DMS79 treated with DMSO at 0.1 percent for 48 hours (cell line): ENCODE data around the gene COL7A1.

Experiments used
- DNase-seq: peaks from one replicate; lab custom pipeline; 2025; lab: John Stamatoyannopoulos, UW

COL7A1 gene

DNA sequence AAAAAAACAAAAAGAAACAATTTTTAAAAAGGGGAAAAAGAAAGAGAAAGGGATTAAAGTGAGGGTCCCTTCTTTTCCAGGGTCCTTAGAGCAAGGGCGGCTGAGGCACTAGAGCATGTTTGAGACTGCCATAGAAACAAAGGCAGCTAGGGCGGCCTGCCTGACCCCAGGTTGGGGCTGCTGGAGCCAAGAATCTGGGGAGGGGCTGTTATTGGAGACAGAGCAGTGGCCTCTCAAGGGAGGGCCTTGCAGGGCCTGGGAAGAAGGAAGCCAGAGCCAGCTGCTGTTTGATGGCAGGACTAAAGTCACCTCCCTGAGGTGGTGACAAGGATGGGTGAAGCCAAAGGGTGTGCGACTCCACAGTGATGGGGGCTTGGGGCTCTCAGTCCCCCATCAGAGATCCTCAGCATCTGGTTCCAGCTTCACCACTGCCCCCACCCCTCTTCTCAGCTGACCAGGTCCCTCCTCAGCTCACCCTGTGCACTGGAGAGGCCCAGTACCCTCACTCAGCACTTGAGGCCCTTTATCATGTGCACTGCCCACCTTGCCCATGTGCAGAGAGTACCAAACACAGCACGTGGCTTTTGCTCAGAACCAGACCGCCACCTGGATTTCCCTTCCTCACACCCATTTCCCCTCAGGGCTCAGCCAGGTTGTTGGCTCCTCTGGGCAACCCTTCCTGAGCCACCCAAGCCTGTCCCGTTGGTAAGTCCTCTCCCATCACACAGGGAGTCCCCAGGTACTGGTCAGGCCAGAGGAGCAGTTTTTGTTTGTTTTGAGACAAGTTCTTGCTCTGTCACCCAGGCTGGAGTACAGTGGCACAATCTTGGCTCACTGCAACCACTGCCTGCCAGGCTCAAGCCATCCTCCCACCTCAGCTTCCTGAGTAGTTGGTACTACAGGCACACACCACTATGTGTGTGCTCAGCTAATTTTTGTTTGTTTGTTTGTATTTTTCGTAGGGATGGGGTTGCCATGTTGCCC is 24.7 kb upstream of the COL7A1 start:
- no peak for DNase-seq

DNA sequence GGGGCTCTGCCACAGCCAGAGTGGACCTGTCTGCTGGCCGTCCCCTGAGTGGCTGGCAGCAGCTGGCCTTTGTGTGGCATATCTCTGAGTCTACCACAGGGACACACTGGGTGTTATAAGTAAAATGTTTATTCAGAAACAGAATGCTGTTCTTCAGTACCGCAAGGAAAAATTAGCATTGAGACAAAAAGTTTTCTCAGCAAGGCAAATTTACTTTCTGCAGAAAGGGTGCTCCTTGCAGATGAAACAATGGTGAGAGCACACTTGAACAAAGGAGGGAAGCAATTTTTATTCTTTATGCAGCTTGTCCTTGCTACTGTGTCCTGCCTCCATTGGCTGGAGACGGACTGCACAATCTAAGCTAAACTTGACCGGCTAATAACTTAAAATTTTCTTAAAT is 22.4 kb upstream of the COL7A1 start:
- no peak for DNase-seq

DNA sequence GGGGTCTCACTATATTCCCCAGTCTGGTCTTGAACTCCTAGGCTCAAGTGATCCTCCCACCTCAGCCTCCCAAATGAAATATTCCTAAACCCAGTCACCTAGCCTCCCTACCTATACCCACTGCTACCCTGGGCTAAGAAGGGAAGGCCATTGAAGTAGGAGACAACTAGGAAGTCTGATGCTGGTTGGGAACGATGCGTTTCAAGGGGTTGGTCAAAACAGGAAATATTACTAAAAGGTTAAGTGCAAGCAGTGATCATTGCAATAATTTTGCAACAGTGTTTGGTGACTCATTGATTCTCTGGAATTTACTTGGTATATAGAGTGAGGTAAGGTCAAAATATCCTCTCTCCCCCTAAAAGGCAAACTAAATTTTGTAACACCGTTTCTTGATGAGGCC is 18.9 kb upstream of the COL7A1 start:
- DNase-seq: no peak

DNA sequence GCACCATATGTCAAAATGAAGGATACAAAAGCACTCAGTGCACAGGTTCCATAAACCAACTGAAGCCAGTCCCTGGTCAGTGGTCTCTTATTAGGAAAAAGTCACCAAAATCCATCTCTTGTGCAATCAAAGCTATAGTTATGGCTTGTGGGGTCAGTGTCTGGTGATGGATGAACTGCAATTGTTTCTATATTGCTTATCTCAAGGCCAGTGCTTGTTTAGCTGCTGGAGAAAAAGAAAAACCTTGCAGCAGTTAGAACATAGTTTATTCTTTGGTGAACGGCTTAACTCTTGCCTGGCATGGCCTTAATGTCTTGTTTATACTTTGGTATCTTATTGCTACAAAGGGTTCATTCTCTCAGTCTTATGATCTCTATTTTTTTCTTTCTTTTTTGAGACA is 17.2 kb upstream of the COL7A1 start:
- no peak for DNase-seq

DNA sequence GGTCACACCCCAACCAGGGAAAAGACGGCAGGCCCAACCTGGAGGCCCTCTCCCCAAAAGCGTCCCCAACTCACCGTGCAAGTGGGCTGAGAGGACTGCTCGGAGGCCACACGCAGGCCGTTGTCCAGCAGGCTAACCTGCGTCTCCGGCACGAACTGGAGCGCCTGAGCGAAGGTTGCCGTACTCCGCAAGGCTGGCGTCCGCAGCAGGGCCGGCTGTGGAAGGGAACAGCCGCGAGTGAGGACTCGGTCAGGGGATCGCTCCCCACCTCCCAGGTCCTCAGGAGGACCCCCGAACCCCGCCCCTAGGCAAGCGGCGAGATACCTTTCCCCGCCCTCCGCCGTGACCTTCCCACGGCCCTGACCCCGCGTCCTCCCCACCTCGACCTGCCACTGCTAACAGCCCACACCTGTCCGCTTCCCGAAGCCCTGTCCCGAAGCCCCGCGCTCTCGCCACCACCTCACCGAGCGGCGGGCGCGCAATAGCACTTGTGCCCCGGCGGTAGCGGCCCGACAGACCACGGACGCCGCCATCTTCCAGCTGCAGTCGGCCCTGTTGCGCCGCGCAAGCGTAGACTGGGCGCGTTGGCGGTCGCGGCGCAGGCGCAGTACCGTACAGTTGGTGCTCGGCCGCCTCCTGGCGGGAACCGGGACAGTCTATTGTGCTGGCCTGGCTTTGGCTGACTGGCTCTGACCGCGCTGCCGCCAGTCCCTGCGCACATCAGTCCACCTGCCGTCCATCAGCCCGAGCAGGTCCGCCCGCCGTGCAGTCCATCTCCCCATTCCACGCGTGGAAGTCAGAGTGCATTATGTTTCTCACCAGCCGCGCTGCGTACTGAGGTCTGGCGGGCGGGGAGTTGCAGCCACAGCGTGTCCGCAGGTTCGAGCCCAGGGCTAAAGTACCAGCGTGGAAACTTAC is 14.2 kb upstream of the COL7A1 start, which contains the start of gene UQCRC1:
UQCRC1 (minus strand) TSS at position 559 of the 918 bp plus-strand sequence; CDS start at position 533, 26 bp downstream.
- DNase-seq: peak; percentile 65

DNA sequence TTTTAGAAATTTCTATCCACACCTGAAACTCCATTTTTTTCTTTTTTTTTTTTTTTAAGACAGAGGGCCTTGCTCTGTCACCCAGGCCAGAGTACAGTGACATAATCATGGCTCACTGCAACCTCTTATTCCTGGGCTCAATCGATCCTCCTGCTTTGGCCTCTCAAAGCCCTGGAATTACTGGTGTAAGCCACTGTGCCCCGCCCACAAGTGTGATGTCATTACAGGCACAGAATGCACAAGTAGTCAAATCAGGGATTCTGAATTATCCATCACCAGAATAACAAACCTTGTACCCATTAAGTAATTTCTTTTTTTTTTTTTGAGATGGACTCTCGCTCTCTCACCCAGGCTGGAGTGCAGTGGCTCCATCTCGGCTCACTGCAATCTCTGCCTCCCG is 12.4 kb upstream of the COL7A1 start:
- no peak for DNase-seq

DNA sequence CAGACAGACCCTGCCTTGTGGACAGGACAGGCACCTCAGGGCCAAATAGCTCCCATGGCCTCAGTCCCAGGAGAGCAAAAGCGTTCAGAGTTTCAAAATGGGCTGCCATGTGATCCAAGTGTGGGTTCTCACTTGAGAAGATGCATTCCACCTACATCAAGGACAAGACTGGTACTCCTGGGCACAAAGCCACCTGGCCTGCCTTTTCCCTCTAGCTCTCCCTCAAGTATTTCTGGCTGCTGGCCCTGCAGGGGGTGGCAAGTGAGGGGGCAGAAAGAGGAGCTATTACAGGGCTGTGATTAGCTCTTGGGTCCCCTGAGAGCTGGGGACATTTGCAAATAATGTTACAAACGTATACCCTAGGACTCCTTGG is 6.5 kb upstream of the COL7A1 start:
- no peak for DNase-seq

DNA sequence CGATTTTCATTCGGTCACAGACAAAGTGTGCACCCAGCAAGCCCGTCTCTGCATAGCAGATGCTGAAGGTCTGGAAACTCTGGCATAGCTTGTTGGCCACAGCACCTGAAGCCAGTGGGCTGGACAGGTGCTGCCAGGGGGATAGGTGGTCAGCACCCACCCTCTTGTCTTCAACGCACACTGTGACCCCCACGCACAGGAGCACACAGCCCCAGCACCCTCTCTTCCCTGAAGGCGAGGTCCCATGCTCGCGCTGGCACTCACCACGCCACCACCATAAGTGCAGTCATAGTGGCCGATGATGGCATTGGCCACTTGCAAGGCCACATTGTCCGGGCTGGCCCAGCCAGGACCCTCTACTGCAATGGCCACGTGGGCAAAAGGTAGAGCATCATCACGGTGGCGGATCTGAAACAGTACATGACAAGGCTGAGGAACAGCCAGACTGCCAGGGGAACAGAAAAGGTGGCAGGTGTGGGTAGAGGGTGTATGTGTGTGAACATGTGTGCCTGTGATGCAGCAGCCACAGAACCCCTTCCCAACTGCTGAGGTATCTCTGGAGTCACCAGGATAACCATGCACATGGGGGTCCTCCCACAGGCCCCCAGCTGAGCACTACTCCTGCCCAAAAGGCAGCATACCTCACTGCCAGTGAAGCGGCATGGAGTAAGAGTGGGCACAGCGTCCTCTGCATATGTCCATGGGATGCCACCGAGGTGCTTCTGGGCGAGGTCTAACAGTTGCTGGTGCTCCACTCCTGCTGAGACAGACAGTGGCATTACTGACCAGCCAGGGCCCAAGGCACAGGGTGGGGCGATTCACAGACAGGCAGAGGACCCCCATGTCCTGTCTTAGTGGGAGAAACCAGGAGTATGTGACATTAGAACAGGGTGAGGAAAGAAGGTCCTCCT is 5.8 kb upstream of the COL7A1 start:
- DNase-seq: no peak

DNA sequence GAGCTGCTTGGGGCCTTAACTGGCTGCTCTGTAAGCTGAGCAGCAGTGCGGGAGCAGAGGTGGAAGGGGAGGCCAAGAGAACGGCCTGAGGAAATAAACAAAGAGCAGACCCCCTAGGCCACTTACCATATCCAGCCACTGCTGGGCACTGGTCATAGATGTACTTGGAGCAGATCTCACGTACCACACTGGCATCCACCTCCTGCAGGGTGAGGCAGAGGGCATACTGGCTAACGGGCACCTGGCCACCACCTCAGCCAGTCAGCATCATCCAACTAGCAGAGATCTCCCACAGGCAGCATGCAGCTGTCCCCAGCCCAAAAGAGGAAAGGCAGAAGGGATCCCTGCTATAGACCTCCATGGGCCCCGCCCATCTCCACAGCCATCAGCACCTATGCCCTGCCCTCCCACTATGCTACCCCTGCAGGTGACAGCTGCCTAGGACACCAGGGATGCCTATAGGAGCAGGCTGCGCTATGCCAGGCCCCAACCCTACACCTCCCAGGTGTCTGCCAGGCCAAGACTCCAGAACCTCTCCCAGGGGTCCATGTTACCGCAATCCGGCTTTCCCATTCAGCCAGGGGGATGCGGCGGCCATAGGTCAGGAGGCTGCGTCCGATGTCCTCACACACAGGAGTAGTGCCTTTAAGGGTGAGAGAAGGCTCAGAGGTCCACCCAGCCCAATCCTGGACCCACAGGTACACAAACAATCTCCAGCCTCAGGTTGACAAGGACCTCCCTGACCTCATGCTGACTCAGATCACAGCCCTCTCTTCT is 4.6 kb upstream of the COL7A1 start:
- DNase-seq: no peak

DNA sequence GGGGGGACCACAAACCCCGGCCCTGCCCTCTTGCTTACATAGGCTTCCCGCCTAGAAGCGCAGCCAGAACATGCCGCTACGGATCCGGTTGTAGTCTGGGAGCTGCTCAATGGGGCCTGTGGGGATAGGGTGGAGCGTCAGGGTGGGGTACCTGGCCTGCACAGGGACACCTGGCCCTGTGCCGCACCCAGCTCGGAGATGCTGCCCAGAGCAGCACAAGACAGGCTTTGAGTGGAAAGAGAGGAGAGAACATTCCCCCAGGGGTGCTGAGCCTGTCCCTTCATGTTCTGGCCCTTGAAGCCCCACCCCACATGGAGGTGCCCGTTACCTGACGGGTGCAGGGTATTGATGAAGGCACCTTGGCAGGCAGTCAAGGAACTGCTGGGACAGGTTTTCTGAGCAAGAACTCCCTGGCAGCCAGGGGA is 4.0 kb upstream of the COL7A1 start:
- DNase-seq: no peak

DNA sequence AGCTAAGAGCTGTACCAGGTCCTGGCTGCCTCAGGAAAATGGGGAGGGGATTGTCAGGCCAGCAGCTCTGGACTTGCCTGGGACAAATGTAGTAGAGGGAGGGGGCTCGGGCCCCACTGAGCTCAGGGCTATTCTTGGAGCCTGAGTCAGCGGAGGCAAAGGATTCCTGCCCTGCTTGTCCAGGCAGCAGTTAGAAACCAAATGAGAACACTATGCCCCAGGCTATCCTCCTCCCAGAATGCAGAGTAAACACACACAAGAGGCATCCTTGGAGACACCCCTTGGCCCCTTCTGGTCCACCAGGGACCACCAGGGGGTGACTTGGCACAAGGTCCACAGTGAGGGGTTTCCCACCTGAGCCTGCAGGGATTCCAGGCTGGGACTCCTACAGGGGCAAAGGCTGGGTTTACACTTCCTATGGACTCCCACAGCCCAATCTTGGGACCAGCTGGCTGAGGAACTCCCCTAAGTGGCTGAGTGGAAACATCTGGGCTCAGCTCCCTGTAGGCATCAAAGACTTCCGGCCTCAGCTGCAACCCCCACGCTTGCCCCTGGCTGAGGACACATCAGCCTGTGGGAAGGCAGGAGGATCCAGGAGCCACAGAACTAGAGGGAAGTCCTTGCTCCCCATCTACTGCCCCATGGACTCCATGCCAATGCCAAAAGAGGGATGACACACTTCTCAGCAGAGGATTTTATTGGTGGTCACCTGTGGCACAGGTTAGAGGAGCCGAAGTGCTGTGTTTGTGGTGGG is 3.4 kb upstream of the COL7A1 start:
- DNase-seq: no peak

DNA sequence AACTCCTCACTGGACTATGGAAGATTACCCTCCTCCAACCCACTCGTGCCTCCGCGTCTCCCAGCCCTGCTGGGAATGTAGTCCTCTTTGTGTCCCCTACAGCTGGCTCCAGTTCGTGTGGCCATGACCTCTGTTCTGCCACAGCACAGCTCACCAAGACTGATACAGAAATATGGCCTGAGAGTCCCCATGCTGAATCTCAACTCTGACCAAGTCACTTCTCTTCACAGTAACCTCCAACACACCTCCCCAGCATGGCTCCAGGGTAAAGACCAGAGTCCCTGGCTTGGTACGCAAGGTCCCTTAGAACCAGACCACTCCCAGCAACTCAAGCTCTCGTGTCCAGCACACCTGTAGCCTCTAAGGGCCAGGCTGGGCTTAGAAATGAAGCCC is 2.3 kb upstream of the COL7A1 start:
- no peak for DNase-seq

DNA sequence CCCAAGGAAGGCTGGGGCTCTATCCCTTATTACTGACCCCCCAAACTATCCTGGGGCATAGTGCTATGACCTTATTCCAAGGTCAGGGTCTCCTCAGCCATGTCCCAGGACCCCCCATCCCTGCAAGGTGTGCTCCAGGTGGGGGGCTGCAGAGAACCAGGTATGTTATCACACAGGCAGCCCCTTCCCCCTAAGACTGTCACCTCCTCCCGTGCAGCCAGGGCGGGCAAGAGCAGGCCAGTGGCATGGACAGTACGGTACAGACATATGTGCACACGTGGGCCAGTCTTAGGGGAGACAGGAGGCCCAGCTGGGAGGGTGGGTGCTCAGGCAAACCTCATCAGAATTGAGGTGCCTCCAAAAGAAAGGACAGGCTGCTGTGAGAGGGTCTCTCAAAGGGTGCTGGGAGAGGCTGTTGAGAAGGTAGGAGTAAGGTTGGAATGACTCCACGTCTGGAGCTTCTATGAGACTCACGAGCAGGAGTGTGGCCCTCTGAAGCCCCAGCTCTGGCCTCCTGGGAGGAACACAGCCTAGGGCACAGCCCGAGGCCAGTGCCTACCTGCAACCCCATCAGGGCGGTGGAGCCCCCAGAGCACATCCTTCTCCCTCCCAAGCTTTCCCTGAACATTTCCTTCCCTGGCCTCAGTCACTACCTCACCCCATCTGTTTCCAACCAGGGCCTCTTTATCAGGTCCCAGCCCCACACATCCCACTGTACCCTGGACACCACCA is 1.7 kb upstream of the COL7A1 start:
- DNase-seq: no peak

DNA sequence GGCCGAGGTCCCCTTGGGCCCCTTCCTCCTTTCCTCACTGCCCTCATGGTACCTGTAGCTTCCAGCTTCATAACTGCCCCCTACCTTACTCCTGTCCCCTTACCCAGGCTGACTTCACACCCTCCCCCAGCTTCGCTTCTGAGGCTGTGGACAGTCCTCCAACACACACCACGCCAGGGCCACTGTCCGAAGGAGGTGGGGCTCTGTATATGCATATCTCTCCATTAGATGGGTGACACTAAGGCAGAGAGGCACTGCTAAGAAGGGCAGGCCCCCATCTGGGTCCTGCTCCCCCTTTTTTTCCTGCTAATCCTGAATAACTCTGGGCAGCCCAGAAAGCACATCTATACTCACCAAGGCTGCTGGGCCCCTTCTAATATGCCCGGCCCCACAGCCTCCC is 1.0 kb upstream of the COL7A1 start:
- no peak for DNase-seq

DNA sequence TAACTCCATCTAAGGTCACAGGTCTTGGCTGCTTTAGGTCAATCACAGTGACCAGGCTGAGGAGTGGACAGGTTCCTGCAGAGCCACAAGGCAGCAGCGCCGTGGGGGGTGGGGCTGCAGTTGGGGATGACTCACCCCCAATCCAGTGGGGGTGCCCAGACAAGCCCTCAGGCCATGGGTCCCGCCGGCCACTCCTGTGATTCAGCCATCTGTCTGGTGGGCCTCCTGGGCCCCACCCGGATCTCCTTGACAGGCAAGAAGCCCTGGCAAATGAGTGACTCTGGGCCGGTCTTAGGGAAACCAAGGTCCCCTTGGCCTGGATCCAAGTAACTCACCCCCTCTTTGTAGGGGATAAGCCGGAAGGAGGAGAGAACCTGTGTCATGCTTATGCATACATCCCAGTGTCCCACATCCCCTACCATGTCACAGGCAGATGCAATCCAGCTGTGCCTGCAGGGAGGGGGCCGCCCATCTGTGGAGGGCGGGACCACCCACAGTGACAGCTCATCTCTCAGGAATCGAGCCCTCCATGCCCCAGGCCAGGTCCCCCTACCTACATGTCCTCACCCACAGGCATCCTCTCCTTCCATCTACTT is 495 bp upstream of the COL7A1 start:
- no peak for DNase-seq

DNA sequence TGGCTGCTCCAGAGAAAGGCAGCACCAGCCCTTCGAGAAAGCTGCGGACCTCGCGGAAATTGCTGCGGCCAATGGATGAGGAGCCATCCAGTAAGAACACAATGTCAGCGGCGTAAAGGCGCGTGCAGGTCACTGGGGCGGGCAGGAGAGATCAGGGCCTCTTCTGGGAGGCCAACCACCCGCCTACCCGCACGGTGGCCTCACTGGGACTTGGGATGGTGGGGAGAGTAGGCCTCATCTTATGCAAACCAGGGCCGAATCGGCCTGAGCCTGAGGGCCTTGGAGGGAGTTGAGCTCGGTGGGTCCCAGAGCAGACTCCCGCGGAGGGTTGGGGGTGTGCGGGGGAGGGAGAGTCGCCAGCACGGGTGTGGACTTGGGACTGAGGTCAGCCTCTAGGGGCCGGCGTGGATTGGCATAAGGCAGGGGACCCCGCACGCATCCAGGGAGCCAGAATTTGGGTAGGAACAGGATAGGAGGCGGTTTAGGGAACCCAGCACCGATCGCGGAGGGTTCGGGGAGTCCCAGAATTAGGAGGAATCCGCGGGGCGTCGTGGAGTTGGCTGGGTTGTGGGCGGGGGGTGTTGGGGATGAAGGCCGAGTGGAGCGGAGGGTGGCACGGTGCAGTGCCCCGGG is 596 bp downstream of the COL7A1 start:
- no peak for DNase-seq

DNA sequence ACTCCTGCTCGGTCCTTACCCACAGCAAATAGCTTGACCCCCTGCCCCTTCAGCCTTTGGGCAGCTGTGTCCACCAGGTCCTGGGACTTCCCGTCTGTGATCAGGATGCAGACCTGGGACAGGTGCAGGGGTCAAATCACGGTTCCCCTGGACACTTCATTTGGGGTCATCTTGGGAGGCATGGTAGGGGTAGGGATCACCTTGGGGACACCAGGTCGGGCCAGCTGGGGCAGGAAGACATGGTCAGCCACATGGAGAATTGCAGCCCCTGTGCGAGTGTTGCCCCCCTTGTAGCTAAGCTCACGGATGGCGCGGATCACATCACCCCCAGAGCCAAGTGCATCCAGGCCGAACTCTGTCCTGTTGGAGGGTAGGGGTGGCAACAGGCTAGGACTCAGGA is 1.8 kb downstream of the COL7A1 start:
- no peak for DNase-seq

DNA sequence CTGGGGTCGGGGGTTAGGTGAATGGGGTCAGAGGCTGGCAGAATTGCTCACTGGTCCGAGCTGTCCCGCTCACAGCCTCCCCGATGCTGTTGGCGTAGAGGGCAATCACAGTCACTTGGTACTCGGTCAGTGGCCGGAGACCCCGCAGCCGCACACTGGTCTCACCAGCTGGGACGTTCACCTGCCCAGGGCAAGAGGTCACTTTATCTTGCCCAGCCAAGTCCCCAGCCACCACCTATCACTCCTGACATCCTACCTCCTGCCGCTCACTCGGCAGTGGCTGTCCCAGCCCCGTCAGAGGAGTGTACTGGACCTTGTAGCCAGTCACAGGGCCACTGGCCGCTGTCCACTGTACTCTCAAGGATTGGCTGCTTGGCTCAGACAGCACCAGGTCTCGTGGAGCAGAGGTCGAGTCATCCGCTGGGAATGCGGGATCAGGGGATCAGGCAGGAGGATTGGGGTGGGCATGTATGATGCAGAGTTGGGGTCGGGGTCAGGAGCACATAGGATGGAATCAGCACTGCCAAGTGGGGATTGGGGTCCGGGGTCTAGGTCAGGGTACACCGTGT is 2.5 kb downstream of the COL7A1 start:
- no peak for DNase-seq
